GM21723 (cell line): ENCODE data around the gene RHOXF1.
"Not testable (repeated sequence)": the region's sequence is repeated elsewhere in the genome, so short reads cannot be mapped to it uniquely, and the experiment has no call there.

Source experiments
- ATAC-seq: cut with Tn5 transposase; IDR thresholded peaks from one replicate; pipeline ENCODE4 v1.9.1; 2021; ENCODE audit warnings: mild to moderate bottlenecking, moderate library complexity; ENCODE audit not compliant: unreplicated experiment

The RHOXF1 gene

GRCh38 chrX:120115438-120115963, at the start of gene RHOXF1:
RHOXF1 (minus strand) TSS chrX:120115913; CDS start chrX:120115862, 51 bp downstream.
- ATAC-seq, result no peak

DNA sequence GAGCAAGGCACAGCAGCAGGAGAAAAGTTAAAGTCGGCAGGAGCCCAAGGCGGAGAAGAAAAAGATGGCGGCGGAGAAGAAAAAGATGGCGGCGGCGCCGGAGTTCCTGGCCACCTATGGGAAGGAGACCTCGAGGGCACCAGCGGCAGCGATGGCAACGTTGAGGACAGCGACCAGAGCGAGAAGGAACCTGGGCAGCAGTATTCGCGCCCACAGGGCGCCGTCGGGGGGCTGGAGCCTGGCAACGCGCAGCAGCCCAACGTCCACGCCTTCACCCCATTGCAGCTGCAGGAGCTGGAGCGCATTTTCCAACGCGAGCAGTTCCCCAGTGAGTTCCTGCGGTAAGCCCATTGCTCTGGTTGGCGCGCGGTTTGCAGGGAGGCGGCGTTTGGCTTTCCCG, 43.4 kb upstream of the RHOXF1 start:
- not testable (repeated sequence) for ATAC-seq

DNA sequence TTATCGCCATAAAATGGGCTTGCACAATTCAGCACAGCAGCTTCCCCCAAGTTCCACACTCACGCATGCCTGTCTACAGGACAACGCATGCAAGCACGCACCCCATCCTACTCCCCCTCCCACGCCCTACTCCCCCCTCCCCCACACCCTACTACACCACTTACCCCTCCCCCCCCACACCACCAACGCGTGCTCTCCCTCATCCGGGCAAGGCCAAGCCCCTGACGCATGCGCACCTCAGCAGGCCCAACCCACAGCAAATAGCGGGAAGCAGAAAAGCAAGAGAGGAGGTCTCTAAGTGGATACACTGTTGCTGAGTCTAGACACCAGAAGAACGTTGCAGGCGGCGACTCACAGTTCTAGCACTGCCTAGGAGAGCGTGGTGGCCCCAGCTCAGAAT, 42.6 kb upstream of the RHOXF1 start, which contains the start of gene RHOXF2:
Gene RHOXF2 (plus strand): TSS at position 301 of the 400 bp plus-strand sequence. CDS start 138 bp downstream, outside the sequence.
- ATAC-seq, result not testable (repeated sequence)

GRCh38 chrX:120150109-120150744, 34.5 kb upstream of the RHOXF1 start:
- ATAC-seq, result not testable (repeated sequence)

DNA sequence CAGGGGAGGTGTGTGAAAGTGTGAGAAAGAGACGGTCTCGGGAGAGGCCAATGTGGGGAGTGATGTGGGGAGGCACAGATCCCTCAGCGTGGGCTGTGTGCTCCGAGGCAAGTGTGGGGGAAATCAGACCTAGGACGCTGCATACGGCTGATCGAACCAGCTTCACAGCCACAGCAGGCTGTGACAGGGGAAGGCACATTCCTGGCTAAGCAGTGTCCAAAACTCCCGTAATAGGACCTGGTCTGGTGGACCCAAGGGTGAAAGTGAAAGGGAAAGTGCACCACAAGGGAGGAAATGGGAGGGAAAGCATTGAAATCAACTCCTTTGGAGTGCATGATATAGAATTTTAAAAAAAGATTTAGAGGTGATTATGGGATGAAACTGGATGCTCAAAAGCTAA, 31.8 kb upstream of the RHOXF1 start:
- no peak for ATAC-seq

DNA sequence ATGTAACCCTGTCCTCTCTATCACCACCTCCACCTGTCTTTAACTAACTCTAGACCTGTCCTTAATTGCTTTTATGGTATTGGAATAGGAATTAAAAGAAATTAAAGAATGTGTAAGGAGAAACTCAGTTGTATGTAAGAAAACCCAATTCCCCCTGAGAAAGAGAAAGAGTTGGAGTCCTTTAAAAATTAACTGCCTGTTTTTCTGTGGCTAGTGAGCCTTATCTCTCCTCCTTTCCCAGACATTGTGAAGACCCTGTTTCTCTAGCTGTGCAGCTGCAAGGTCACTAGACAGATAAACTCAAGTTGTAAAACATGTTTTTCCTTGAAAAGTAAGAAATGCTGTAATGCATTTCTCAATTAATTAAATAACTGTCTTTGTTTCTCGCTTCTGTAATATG, 30.6 kb upstream of the RHOXF1 start:
- ATAC-seq, result not testable (repeated sequence)

- ATAC-seq, result no peak
These were observed 29.7 kb upstream of the RHOXF1 start for GRCh38 chrX:120145295-120145925.

DNA sequence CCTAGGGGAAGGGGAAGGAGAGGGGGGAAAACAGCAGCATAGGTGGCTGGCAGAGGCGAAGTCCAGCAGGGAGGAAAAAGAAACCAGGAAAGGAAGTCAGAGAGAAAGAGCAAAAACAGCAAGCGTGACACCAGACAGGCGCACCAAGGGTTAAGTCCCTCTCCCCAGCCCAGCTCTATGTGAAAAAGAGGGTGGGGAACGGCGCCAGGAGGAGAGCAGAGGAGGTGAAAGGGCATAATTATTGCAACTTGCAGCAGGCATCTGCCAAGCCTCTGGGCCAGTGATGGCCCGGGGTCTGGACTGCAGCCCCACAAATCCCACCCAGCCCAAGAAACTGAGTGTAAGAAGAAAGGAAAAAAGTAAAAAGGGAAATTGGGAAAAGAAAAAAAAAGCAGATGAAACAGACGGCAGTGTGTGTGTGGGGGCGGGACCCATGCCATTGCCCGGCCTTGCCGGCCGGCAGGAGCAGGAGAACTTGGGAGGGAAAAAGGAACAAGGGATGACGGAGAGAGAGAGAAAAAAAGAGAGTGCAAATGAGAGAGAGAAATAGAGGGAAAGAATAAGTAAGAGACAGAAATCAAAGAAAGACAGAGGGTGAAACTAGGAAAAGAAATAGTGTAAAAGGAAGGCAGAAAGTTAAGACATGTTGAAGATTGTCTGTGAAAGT, 28.6 kb upstream of the RHOXF1 start:
- ATAC-seq, result no peak

DNA sequence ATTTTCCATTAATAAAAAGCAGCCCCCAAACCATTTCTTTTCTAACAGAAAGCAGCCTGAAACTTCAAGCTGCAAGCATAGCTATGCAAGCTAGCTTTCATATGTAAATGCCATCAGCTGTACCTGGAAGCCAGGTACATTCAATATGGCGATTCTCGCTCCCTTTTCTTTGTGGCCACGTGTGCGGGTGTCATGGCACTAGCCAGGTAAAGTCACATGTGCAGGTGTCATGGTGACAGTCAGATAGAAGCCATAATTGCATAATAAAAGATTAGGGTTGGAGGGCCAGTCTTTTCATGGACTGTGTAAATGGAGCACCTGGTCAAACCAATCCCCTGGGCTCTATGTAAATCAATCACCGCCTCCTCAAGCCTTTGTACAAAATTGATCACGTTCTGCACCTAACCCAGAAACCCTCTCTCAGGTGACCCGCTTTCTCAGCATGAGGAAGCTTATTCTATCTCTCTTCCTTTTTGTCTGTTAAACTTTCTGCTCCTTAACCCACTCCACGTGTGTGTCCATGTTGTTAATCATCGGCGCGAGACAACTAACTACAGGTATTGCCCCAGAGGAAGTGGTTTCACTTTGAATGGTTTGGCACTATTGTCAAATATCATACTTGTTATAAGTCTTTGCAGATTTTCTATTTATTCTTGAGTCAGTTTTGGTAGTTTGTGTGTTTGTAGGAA, 24.7 kb upstream of the RHOXF1 start:
- ATAC-seq, result no peak

- no peak for ATAC-seq
These were observed 21.7 kb upstream of the RHOXF1 start for GRCh38 chrX:120137439-120137838.

- no peak for ATAC-seq
These were observed 21.1 kb upstream of the RHOXF1 start for GRCh38 chrX:120136840-120137239.

GRCh38 chrX:120136128-120136527, 20.4 kb upstream of the RHOXF1 start:
- ATAC-seq, result no peak

GRCh38 chrX:120128306-120128846, 12.7 kb upstream of the RHOXF1 start:
- not testable (repeated sequence) for ATAC-seq

DNA sequence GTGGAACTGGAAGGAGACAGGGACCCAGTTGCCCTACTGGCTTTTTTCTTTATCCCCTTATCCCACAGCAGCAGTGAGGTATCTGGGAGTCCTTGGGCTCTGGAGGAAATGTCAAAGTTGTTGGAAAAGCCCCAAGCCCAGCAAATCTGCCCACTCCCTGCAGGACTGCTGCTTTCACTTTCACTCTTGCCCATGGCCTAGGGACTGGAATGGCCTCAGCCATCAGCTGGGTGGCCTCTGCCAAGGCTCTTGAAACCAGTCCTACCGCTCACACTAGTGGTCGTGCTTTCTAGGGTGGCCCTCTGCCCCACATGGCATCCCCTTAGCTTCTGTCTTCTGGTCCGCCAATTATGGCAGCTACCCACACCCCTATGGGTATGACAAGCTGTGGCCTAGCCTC, 9.7 kb upstream of the RHOXF1 start:
- no peak for ATAC-seq

GRCh38 chrX:120120223-120120622, 4.5 kb upstream of the RHOXF1 start:
- no peak for ATAC-seq

DNA sequence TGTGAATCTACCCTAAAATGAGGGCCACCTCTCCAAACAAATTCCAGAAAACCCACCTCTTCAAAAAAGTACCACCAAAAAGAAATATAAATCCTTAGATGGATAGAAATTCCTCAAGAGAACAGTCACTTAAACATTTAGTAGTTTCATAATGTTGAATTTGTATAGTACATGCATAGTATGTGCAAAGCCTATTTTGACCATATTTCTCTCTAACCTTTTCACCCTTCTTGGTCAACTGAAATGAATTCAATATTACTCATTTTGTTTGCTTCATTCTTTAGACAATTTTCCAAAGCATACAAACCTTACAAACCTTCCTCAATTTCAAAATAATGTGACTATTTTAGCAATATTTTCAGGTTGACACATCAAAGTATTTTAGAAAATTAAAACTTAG, 4.1 kb downstream of the RHOXF1 start:
- no peak for ATAC-seq

- no peak for ATAC-seq
These were observed 6.3 kb downstream of the RHOXF1 start for GRCh38 chrX:120109378-120109777.

DNA sequence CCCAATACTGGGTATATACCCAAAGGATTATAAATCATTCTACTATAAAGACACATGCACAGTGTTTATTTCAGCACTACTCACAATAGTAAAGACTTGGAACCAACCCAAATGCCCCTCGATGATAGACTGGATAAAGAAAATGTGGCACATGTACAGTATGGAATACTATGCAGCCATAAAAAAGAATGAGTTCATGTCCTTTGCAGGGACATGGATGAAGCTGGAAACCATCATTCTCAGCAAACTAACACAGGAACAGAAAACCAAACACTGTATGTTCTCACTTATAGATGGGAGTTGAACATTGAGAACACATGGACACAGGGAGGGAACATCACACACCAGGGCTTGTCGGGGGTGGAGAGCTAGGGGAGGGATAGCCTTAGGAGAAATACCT, 11.0 kb downstream of the RHOXF1 start:
- ATAC-seq, result not testable (repeated sequence)

GRCh38 chrX:120101057-120101456, 14.7 kb downstream of the RHOXF1 start:
- ATAC-seq, result not testable (repeated sequence)

DNA sequence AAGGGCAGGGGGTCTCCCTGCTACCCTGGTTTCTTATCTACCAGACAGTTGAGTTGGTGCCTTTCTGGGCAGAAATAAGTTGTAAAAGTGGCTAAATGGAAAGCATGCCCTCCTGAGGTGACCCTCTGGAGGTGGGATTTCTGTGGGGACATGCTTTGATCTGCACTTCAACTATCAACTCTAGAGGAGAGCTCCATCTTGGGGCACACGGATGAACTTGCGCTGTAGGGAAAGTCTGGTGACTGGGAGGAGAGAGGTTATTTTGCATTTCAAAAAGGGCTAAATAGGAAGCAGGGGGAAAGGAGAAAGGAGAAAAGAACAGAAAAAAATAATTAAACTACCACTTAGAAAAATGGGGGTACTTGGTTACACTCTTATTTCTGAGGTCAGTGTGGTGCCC, 25.5 kb downstream of the RHOXF1 start:
- ATAC-seq, result no peak
